ENCODE data around the gene SMYD4.

GRCh38 chr17:1808644-1809043, 21.1 kb downstream of the SMYD4 start:
- TF ChIP-seq CTCF (conservative IDR thresholded peaks at IDR 0.05; ENCODE audit: low read depth, low read length), result no peak
- TF ChIP-seq EZH2 (IDR thresholded peaks at IDR 0.05; ENCODE audit: borderline replicate concordance, low read depth, low read length, poor library complexity, severe bottlenecking), result no peak
